Ishikawa (cell line): Measurements from ENCODE around the gene ALOX15.

Source experiments
- CEBPB ChIP-seq: IDR thresholded peaks from 2 replicates; pipeline ENCODE4 v1.6.1; 2012
- CREB1 ChIP-seq: IDR thresholded peaks from 2 replicates; pipeline ENCODE4 v1.6.1; 2012; ENCODE audit warnings: low read depth
- EGR1 ChIP-seq: IDR thresholded peaks from 2 replicates; pipeline ENCODE4 v1.6.1; 2012
- EP300 ChIP-seq: IDR thresholded peaks from 2 replicates; pipeline ENCODE4 v1.6.1; 2012; ENCODE audit warnings: borderline replicate concordance
- FOXM1 ChIP-seq: IDR thresholded peaks from 2 replicates; pipeline ENCODE4 v1.6.1; 2012; ENCODE audit warnings: low read depth, borderline replicate concordance
- MAX ChIP-seq: IDR thresholded peaks from 2 replicates; pipeline ENCODE4 v1.6.1; 2012
- NFIC ChIP-seq: IDR thresholded peaks from 2 replicates; pipeline ENCODE4 v1.6.1; 2012
- RAD21 ChIP-seq: IDR thresholded peaks from 2 replicates; pipeline ENCODE4 v1.6.1; 2012; ENCODE audit warnings: low read depth
- REST ChIP-seq: IDR thresholded peaks from 2 replicates; pipeline ENCODE4 v1.6.1; 2012; ENCODE audit warnings: low read depth, mild to moderate bottlenecking
- TAF1 ChIP-seq: IDR thresholded peaks from 2 replicates; pipeline ENCODE4 v1.6.1; 2012; ENCODE audit warnings: low read depth, mild to moderate bottlenecking
- TCF12 ChIP-seq: IDR thresholded peaks from 2 replicates; pipeline ENCODE4 v1.6.1; 2012; ENCODE audit warnings: low read depth
- YY1 ChIP-seq: IDR thresholded peaks from 2 replicates; pipeline ENCODE4 v1.6.1; 2012; ENCODE audit warnings: low read depth
- ZBTB7A ChIP-seq: IDR thresholded peaks from 2 replicates; pipeline ENCODE4 v1.6.1; 2012; ENCODE audit warnings: low read depth

- TF ChIP-seq TCF12, result no peak
- TF ChIP-seq MAX, result no peak
- TF ChIP-seq FOXM1, result no peak
- no peak for TF ChIP-seq REST
- no peak for TF ChIP-seq RAD21
- no peak for TF ChIP-seq EP300
- no peak for TF ChIP-seq ZBTB7A
- TF ChIP-seq TAF1, result no peak
- no peak for TF ChIP-seq NFIC
- no peak for TF ChIP-seq YY1
- no peak for TF ChIP-seq EGR1
- no peak for TF ChIP-seq CEBPB
- TF ChIP-seq CREB1, result no peak
These were observed 31.3 kb downstream of the ALOX15 start for GRCh38 chr17:4610162-4610561.
